ENCODE measurements around the gene TUBB. TPM values are rescaled to one million over a fixed set of nuclear protein-coding genes. Genes with fewer than 3 reads are reported as not detected.

Gene TUBB
- total RNA-seq, 4 donors from 2014 or later = 119 to 179 (median 156) TPM

DNA sequence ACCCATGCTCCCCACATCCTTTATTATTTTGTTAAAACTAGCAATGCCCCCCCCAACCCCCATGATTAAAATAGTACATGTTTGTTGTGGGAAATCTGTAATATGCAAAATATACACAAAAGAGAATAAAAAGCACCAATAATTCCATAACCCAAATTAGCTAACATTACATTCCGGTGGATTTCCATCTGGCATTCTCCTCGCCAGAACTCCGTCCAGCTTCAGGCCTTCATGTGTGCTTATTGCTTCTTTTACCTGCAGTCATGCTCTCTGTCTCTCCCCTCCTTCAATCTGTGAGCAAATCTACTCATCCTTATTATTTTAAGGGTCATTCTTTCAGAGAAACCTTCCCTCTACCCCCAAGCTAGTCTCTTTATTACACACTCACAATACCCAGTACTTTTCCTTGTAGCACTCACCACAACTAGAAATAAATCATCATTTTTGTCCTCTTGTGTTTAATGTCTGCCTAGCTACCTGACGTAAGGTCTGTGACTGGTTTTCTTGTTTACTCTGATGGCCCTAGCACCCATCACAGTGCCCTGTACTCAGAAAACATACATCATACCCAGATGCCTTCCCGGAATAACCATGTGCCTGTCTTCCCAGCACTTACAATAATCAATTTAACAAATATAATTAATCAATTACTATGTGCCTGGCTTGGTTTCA, 49.8 kb downstream of the TUBB start:
- TF ChIP-seq POLR2A (IDR thresholded peaks at IDR 0.05) = no peak
- TF ChIP-seq, protein P1, sequence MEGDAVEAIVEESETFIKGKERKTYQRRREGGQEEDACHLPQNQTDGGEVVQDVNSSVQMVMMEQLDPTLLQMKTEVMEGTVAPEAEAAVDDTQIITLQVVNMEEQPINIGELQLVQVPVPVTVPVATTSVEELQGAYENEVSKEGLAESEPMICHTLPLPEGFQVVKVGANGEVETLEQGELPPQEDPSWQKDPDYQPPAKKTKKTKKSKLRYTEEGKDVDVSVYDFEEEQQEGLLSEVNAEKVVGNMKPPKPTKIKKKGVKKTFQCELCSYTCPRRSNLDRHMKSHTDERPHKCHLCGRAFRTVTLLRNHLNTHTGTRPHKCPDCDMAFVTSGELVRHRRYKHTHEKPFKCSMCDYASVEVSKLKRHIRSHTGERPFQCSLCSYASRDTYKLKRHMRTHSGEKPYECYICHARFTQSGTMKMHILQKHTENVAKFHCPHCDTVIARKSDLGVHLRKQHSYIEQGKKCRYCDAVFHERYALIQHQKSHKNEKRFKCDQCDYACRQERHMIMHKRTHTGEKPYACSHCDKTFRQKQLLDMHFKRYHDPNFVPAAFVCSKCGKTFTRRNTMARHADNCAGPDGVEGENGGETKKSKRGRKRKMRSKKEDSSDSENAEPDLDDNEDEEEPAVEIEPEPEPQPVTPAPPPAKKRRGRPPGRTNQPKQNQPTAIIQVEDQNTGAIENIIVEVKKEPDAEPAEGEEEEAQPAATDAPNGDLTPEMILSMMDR (IDR thresholded peaks at IDR 0.05) = no peak
- intact Hi-C loops (cut with DNase I; ENCODE audit: low total_unique reads) = no loop called here
- H3K4me3 ChIP-seq (ENCODE audit: low read depth, poor library complexity, severe bottlenecking) = no peak overlapping the region
- 66% methylated on average over 5 of the region's 5 CpGs for WGBS, 2 donors
- no peak for DNase-seq (ENCODE audit: low spot score in 2 of 2)

DNA sequence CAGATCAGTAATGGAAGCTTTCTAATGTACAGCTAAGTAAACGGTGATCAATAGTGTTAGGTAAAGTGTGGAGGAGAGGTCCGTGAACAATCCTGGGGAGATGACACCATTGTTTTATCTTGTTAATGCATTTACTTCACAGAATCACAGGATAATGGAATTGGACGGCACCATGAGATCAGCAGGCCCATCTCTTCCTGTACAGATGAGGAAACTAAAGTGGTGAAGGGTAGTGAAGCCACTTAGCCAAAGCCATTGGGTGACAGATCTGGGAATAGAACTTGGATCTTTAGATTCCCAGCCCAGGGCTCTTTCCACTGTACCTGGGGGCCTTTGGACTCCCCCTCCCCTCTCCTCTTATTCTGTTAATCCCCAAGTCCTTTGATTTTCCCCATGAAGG, 50.4 kb downstream of the TUBB start:
- intact Hi-C loops (cut with DNase I; ENCODE audit: low total_unique reads) = no loop called here
- TF ChIP-seq, protein P1 (IDR thresholded peaks at IDR 0.05) = no peak
- TF ChIP-seq POLR2A (IDR thresholded peaks at IDR 0.05) = no peak
- 87 to 95% methylated on average over 3 of the region's 3 CpGs for WGBS, 2 donors

DNA sequence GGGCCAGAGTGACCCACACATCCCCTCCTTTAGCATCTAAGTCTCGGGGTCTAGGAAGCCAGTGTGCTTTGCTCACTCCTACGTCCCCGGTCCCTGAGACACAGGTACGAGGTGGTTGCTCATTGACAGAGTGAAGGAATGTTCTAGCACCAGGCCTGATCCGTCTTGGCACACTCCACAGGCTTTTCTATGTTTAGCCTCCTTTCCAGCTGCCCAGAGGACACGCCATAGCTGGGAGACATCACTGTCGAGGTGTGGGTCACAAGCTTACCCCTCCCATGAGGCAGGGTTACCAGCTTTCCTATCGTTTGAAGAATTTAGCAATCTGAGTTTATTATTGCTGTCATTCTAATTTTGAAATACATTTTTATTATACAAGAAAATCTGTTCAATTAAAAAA, 54.5 kb downstream of the TUBB start:
- 82 to 85% methylated on average over 6 to 8 of the region's 8 CpGs for WGBS, 2 donors
- TF ChIP-seq POLR2A (IDR thresholded peaks at IDR 0.05) = no peak
- TF ChIP-seq, protein P1 (IDR thresholded peaks at IDR 0.05) = no peak
- intact Hi-C loops (cut with DNase I; ENCODE audit: low total_unique reads) = no loop called here

More for the DNA sequence above, 50.4 kb downstream of the TUBB start:
- no peak for DNase-seq (ENCODE audit: low spot score in 2 of 2)
- no peak overlapping the region for H3K4me3 ChIP-seq (ENCODE audit: low read depth, poor library complexity, severe bottlenecking)

More for the DNA sequence above, 54.5 kb downstream of the TUBB start:
- H3K4me3 ChIP-seq (ENCODE audit: low read depth, poor library complexity, severe bottlenecking) = no peak overlapping the region
- no peak for DNase-seq (ENCODE audit: low spot score in 2 of 2)

Other genes with a start within 250 kb of the TUBB start
- 100 to 1,000 TPM; 685 to 929 (median 835) TPM for gene HLA-E, start 230.8 kb upstream of the TUBB start, total RNA-seq
- gene GNL1, start 163.9 kb upstream of the TUBB start, total RNA-seq = 10 to 100 TPM; 30.4 to 39.6 (median 33.4) TPM
- 10 to 100 TPM in 2 of 4 donors, 1 to 10 TPM in 2; 4.5 to 14.0 (median 8.5) TPM for gene PRR3, start 163.1 kb upstream of the TUBB start, total RNA-seq
- 10 to 100 TPM; 39.3 to 57.7 (median 47.1) TPM for gene ABCF1, start 148.9 kb upstream of the TUBB start, total RNA-seq
- gene PPP1R10, start 103.1 kb upstream of the TUBB start, total RNA-seq = 10 to 100 TPM; 32.5 to 61.5 (median 49.4) TPM
- 10 to 100 TPM; 57.2 to 64.8 (median 62.2) TPM for gene MRPS18B, start 102.5 kb upstream of the TUBB start, total RNA-seq
- 1 to 10 TPM; 1.9 to 7.8 (median 5.6) TPM for gene ATAT1, start 93.5 kb upstream of the TUBB start, total RNA-seq
- gene C6orf136, start 73.2 kb upstream of the TUBB start, total RNA-seq = 10 to 100 TPM in 3 of 4 donors, 1 to 10 TPM in 1; 9.6 to 31.9 (median 13.9) TPM
- 10 to 100 TPM; 25.0 to 37.0 (median 32.9) TPM for gene DHX16, start 47.3 kb upstream of the TUBB start, total RNA-seq
- gene PPP1R18, start 33.7 kb upstream of the TUBB start, total RNA-seq = 10 to 100 TPM; 23.6 to 34.1 (median 27.3) TPM
- gene NRM, start 29.4 kb upstream of the TUBB start, total RNA-seq = 1 to 10 TPM; 4.3 to 6.9 (median 6.1) TPM
- gene MDC1, start 3.1 kb upstream of the TUBB start, total RNA-seq = 10 to 100 TPM in 1 of 4 donors, 1 to 10 TPM in 3; 9.7 to 21.4 (median 9.8) TPM
- 10 to 100 TPM; 40.2 to 64.1 (median 42.5) TPM for gene FLOT1, start 22.3 kb downstream of the TUBB start, total RNA-seq
- gene IER3, start 24.2 kb downstream of the TUBB start, total RNA-seq = 10 to 100 TPM; 20.9 to 56.5 (median 33.3) TPM
- gene DDR1, start 164.2 kb downstream of the TUBB start, total RNA-seq = 100 to 1,000 TPM; 140 to 221 (median 194) TPM
- 10 to 100 TPM in 2 of 4 donors, 1 to 10 TPM in 2; 6.1 to 11.2 (median 9.4) TPM for gene GTF2H4, start 187.9 kb downstream of the TUBB start, total RNA-seq
- 10 to 100 TPM; 13.0 to 25.2 (median 18.1) TPM for gene VARS2, start 193.9 kb downstream of the TUBB start, total RNA-seq
- gene SFTA2, start 211.8 kb downstream of the TUBB start, total RNA-seq = under 1 TPM in 1 of 4 donors, not detected in 3; 0.36 TPM
- not detected for gene MUCL3, start 220.6 kb downstream of the TUBB start, total RNA-seq